Osteocyte (in vitro differentiated cells): ENCODE results near the gene SPATA16. TPM values are rescaled to one million over a fixed set of nuclear protein-coding genes. Genes with fewer than 3 reads are reported as not detected.

Experiments used
- DNase-seq: peaks from one replicate; pipeline ENCODE4 v3.0.0; 2021; ENCODE audit warnings: mixed read lengths; ENCODE audit not compliant: unreplicated experiment; ENCODE audit errors: extremely low spot score
- H3K27ac Mint-ChIP-seq: one replicate; pipeline ENCODE4 v1.8.0; 2021; ENCODE audit warnings: mild to moderate bottlenecking, mixed read lengths; ENCODE audit not compliant: unreplicated experiment
- H3K27me3 Mint-ChIP-seq: one replicate; pipeline ENCODE4 v1.8.0; 2021; ENCODE audit warnings: mixed read lengths; ENCODE audit not compliant: unreplicated experiment
- H3K36me3 Mint-ChIP-seq: one replicate; pipeline ENCODE4 v1.8.0; 2021; ENCODE audit warnings: mixed read lengths; ENCODE audit not compliant: unreplicated experiment
- H3K4me1 Mint-ChIP-seq: one replicate; pipeline ENCODE4 v1.8.0; 2021; ENCODE audit warnings: mixed read lengths; ENCODE audit not compliant: unreplicated experiment
- H3K4me3 Mint-ChIP-seq: one replicate; pipeline ENCODE4 v1.8.0; 2021; ENCODE audit warnings: mild to moderate bottlenecking, moderate library complexity, mixed read lengths; ENCODE audit not compliant: unreplicated experiment
- H3K9me3 Mint-ChIP-seq: one replicate; pipeline ENCODE4 v1.8.0; 2021; ENCODE audit warnings: mixed read lengths; ENCODE audit not compliant: unreplicated experiment
- CTCF ChIP-seq: fragments of 200-600 bp; sonication (generic); IDR thresholded peaks from 2 replicates; pipeline ENCODE4 v1.5.0; 2021; ENCODE audit warnings: antibody characterized with exemption, mild to moderate bottlenecking, moderate library complexity
- total RNA-seq: library from RNA; stranded (reverse); gene quantifications from 2 replicates; pipeline ENCODE4 v1.2.1, GENCODE V29; 2021

SPATA16 gene
- total RNA-seq, 1 donor from 2014 or later, result not detected

DNA sequence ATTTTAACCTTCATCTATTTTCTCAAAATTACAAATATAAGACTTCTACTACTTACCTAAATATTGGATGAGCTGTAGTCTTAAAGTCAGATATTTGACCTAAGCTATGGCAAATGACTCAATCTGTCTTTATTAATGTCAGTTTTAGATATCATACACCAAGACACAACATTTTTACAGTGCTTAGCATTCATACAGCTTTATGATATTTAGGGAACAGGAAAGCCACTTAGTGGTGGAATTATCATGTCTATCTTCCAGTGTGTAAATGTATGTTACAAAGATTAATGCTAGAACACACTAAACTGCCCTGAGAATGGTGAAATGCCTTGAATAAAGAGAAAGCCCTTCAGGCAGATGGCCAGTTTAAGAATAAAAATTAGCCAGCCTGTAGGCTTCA lies 135.0 kb downstream of the SPATA16 start:
- Mint-ChIP-seq H3K9me3 (no peaks in the 10 kb centered on the region), H3K4me3 (no peak overlapping the region), H3K27ac (no peak overlapping the region), H3K36me3 (no peaks in the 10 kb centered on the region), H3K4me1 (no peaks in the 10 kb centered on the region), H3K27me3 (peaks cover 19% of the 10 kb centered on the region)
- TF ChIP-seq CTCF, result no peak
- DNase-seq, result no peak

DNA sequence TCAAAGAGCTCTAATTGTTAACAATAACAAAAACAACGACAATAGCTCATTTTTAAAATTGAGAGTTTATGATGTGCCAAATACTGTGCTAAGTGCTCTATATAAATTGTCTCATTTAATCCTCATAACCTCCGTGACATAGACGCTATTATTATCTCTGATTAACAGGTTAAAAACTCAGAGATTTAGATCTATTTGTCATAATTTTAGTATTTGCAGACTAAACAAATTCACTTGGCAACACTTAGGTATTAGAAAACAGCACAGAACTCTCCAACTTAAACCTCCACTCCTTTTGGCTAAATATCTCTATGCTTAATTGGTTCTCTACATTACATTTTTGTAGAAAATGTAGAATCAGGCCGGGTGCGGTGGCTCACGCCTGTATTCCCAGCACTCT lies 136.4 kb downstream of the SPATA16 start:
- H3K36me3 Mint-ChIP-seq, result no peaks in the 10 kb centered on the region
- no peak overlapping the region for H3K27ac Mint-ChIP-seq
- TF ChIP-seq CTCF, result no peak
- no peak overlapping the region for H3K4me3 Mint-ChIP-seq
- no peak for DNase-seq
- H3K27me3 Mint-ChIP-seq, result peaks cover 24% of the 10 kb centered on the region
- peaks cover 11% of the 10 kb centered on the region for H3K9me3 Mint-ChIP-seq
- H3K4me1 Mint-ChIP-seq, result no peaks in the 10 kb centered on the region

GRCh38 chr3:173003956-173004355 lies 137.1 kb downstream of the SPATA16 start:
- Mint-ChIP-seq H3K27me3 (peaks cover 24% of the 10 kb centered on the region), H3K4me3 (no peak overlapping the region), H3K27ac (no peak overlapping the region), H3K4me1 (no peaks in the 10 kb centered on the region), H3K9me3 (peaks cover 11% of the 10 kb centered on the region), H3K36me3 (no peaks in the 10 kb centered on the region)
- DNase-seq, result no peak
- TF ChIP-seq CTCF, result no peak

DNA sequence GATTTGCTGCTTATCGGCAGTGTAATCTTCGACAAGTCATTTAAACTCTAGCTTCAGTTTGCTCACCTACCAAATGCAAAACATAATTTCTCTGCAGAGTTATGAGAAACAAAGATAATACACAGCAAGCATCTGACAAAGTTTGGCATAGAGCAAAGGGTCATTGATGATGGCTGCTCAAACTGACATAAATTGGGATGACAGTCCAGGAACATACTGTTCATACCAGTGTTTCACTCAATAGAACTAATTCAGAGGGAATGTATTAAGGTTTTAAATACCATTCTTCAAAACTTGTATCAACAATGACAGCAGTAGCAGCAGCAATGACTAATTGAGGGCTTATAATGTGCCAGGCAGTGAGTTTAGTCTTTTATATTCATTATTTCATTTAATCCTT lies 137.6 kb downstream of the SPATA16 start:
- H3K4me1 Mint-ChIP-seq, result no peaks in the 10 kb centered on the region
- H3K27me3 Mint-ChIP-seq, result peaks cover 26% of the 10 kb centered on the region
- TF ChIP-seq CTCF, result no peak
- H3K9me3 Mint-ChIP-seq, result peaks cover 11% of the 10 kb centered on the region
- H3K36me3 Mint-ChIP-seq, result no peaks in the 10 kb centered on the region
- no peak for DNase-seq
- H3K4me3 Mint-ChIP-seq, result no peak overlapping the region
- no peak overlapping the region for H3K27ac Mint-ChIP-seq

GRCh38 chr3:173001622-173002021 lies 139.4 kb downstream of the SPATA16 start:
- peaks cover 11% of the 10 kb centered on the region for H3K9me3 Mint-ChIP-seq
- H3K4me1 Mint-ChIP-seq, result no peaks in the 10 kb centered on the region
- no peak for TF ChIP-seq CTCF
- no peaks in the 10 kb centered on the region for H3K36me3 Mint-ChIP-seq
- DNase-seq, result no peak
- peaks cover 34% of the 10 kb centered on the region for H3K27me3 Mint-ChIP-seq
- H3K4me3 Mint-ChIP-seq, result no peak overlapping the region
- no peak overlapping the region for H3K27ac Mint-ChIP-seq
